IMR-90 (cell line): ENCODE data around the gene NPHP4. TPM values are rescaled to one million over a fixed set of nuclear protein-coding genes. Genes with fewer than 3 reads are reported as not detected.

Experiments
- ATAC-seq: fragments of 200-7000 bp; cut with Tn5 transposase; 2 replicates; pipeline ENCODE4 v1.9.1; 2020; ENCODE audit warnings: low read depth, mild to moderate bottlenecking, moderate library complexity
- BruUV-seq: library from RNA; stranded (reverse); fragments of 400-500 nt; replicated peaks from 2 replicates; lab custom pipeline; 2021; lab: Mats Ljungman, UMichigan
- CTCF ChIA-PET: fragments of 300-600 bp; formaldehyde crosslinking; extraction: SDS; loops from one replicate; lab custom pipeline; 2021; ENCODE audit warnings: antibody characterized with exemption; lab: Yijun Ruan, JAX
- POLR2A ChIA-PET: fragments of 300-600 bp; sonication (Branson Sonifier 250); formaldehyde crosslinking; loops from one replicate; lab custom pipeline; 2022; ENCODE audit warnings: antibody characterized with exemption; ENCODE audit not compliant: unreplicated experiment; lab: Charles Lee
- DNase-seq: peaks from one replicate; pipeline ENCODE4 v3.0.0; 2013
- H2AFZ ChIP-seq: replicated peaks from 2 replicates; pipeline ENCODE3; 2013; ENCODE audit warnings: low read length, mild to moderate bottlenecking; ENCODE audit not compliant: poor library complexity
- H2AK5ac ChIP-seq: 2 replicates; pipeline ENCODE4 v1.6.1; 2013; ENCODE audit warnings: low read depth, low read length, inconsistent platforms
- H2AK9ac ChIP-seq: replicated peaks from 2 replicates; pipeline ENCODE3; 2013; ENCODE audit warnings: mild to moderate bottlenecking, low read depth, low read length, moderate library complexity; ENCODE audit not compliant: poor library complexity
- H2BK120ac ChIP-seq: 2 replicates; pipeline ENCODE4 v1.6.1; 2013; ENCODE audit warnings: low read depth, low read length, inconsistent platforms
- H2BK15ac ChIP-seq: 3 replicates; pipeline ENCODE4 v1.6.1; 2013; ENCODE audit warnings: low read depth, low read length, inconsistent platforms
- H2BK20ac ChIP-seq: 2 replicates; pipeline ENCODE4 v1.6.1; 2013; ENCODE audit warnings: low read depth, mild to moderate bottlenecking, inconsistent platforms, low read length, moderate library complexity
- H2BK5ac ChIP-seq: 2 replicates; pipeline ENCODE4 v1.6.1; 2013; ENCODE audit warnings: mild to moderate bottlenecking, low read depth, low read length, inconsistent platforms; ENCODE audit not compliant: poor library complexity, severe bottlenecking
- H3K14ac ChIP-seq: replicated peaks from 2 replicates; pipeline ENCODE4 v1.6.1; 2013; ENCODE audit warnings: low read depth, low read length, inconsistent platforms
- H3K18ac ChIP-seq: 2 replicates; pipeline ENCODE4 v1.6.1; 2013; ENCODE audit warnings: low read depth, low read length, control low read depth
- H3K23ac ChIP-seq: 2 replicates; pipeline ENCODE4 v1.6.1; 2013; ENCODE audit warnings: low read depth, low read length, inconsistent platforms
- H3K27ac ChIP-seq: 2 replicates; pipeline ENCODE4 v1.5.1; 2013; ENCODE audit warnings: mild to moderate bottlenecking, control low read depth, low read length; ENCODE audit not compliant: insufficient read depth
- H3K27me3 ChIP-seq: 2 replicates; pipeline ENCODE4 v1.6.1; 2013; ENCODE audit warnings: low read length; ENCODE audit not compliant: control insufficient read depth, insufficient read depth
- H3K36me3 ChIP-seq: 2 replicates; pipeline ENCODE4 v1.6.1; 2013; ENCODE audit warnings: low read length, mixed read lengths; ENCODE audit not compliant: control insufficient read depth, insufficient read depth
- H3K4ac ChIP-seq: 2 replicates; pipeline ENCODE4 v1.6.1; 2013; ENCODE audit warnings: low read depth, low read length, inconsistent platforms
- H3K4me1 ChIP-seq: 2 replicates; pipeline ENCODE4 v1.6.1; 2013; ENCODE audit warnings: low read length, mixed read lengths; ENCODE audit not compliant: control insufficient read depth, insufficient read depth
- H3K4me2 ChIP-seq: 2 replicates; pipeline ENCODE4 v1.6.1; 2013; ENCODE audit warnings: low read depth, mild to moderate bottlenecking, control low read depth, low read length, moderate library complexity
- H3K4me3 ChIP-seq: 2 replicates; pipeline ENCODE4 v1.5.1; 2013; ENCODE audit warnings: low read depth, mild to moderate bottlenecking, control low read depth, low read length, moderate library complexity; ENCODE audit not compliant: insufficient read depth
- H3K56ac ChIP-seq: 2 replicates; pipeline ENCODE4 v1.6.1; 2013; ENCODE audit warnings: low read length, inconsistent platforms; ENCODE audit not compliant: insufficient read depth; ENCODE audit errors: extremely low read depth
- H3K79me1 ChIP-seq, 2 experiments: 2 replicates each; pipeline ENCODE4 v1.6.1; 2013; ENCODE audit warnings: low read length in 2 of 2, inconsistent platforms in 1 of 2, low read depth in 1 of 2
- H3K9ac ChIP-seq: 2 replicates; pipeline ENCODE4 v1.6.1; 2013; ENCODE audit warnings: low read depth, low read length, control low read depth
- H3K9me1 ChIP-seq: 2 replicates; pipeline ENCODE4 v1.6.1; 2013; ENCODE audit warnings: low read length, inconsistent platforms; ENCODE audit not compliant: insufficient read depth
- H3K9me3 ChIP-seq: 2 replicates; pipeline ENCODE4 v1.6.1; 2013; ENCODE audit warnings: low read length; ENCODE audit not compliant: control insufficient read depth, insufficient read depth
- H4K20me1 ChIP-seq: 2 replicates; pipeline ENCODE4 v1.6.1; 2013; ENCODE audit warnings: low read length, inconsistent platforms; ENCODE audit not compliant: insufficient read depth
- H4K5ac ChIP-seq: 2 replicates; pipeline ENCODE4 v1.6.1; 2013; ENCODE audit warnings: mild to moderate bottlenecking, low read depth, low read length, control low read depth
- H4K8ac ChIP-seq, 2 experiments: 2 replicates each; pipeline ENCODE4 v1.6.1; 2013; ENCODE audit warnings: low read depth in 2 of 2, low read length in 2 of 2, control low read depth in 1 of 2, inconsistent platforms in 1 of 2
- H4K91ac ChIP-seq: 2 replicates; pipeline ENCODE4 v1.6.1; 2013; ENCODE audit warnings: low read depth, low read length, inconsistent platforms; ENCODE audit not compliant: insufficient read depth
- BHLHE40 ChIP-seq: fragments of 150-350 bp; IDR thresholded peaks from 2 replicates; pipeline ENCODE4 v1.6.1; 2016; ENCODE audit warnings: mild to moderate bottlenecking, low read depth, low read length
- CEBPB ChIP-seq: IDR thresholded peaks from 2 replicates; pipeline ENCODE4 v1.6.1; 2012; ENCODE audit warnings: low read depth, low read length, improper control_type of control experiment
- CHD1 ChIP-seq: IDR thresholded peaks from 2 replicates; pipeline ENCODE4 v1.6.1; 2012; ENCODE audit warnings: low read depth, low read length, improper control_type of control experiment
- FOS ChIP-seq: fragments of 150-350 bp; IDR thresholded peaks from 2 replicates; pipeline ENCODE4 v1.6.1; 2016; ENCODE audit warnings: low read depth, low read length
- MAFK ChIP-seq: IDR thresholded peaks from 2 replicates; pipeline ENCODE4 v1.6.1; 2012; ENCODE audit warnings: low read depth, low read length, improper control_type of control experiment
- MAZ ChIP-seq: IDR thresholded peaks from 2 replicates; pipeline ENCODE4 v1.6.1; 2012; ENCODE audit warnings: low read depth, mild to moderate bottlenecking, low read length, improper control_type of control experiment, moderate library complexity, borderline replicate concordance
- MXI1 ChIP-seq: IDR thresholded peaks from 2 replicates; pipeline ENCODE4 v1.6.1; 2012; ENCODE audit warnings: low read depth, mild to moderate bottlenecking, low read length, moderate library complexity, borderline replicate concordance
- NFE2L2 ChIP-seq: fragments of 150-350 bp; IDR thresholded peaks from 2 replicates; pipeline ENCODE4 v1.6.1; 2016; ENCODE audit warnings: low read depth, mild to moderate bottlenecking, low read length
- POLR2A ChIP-seq: IDR thresholded peaks from 2 replicates; pipeline ENCODE4 v1.6.1; 2012; ENCODE audit warnings: mild to moderate bottlenecking, low read depth, low read length
- RAD21 ChIP-seq: IDR thresholded peaks from 2 replicates; pipeline ENCODE4 v1.6.1; 2012; ENCODE audit warnings: low read length, improper control_type of control experiment
- RCOR1 ChIP-seq: IDR thresholded peaks from 2 replicates; pipeline ENCODE4 v1.6.1; 2012; ENCODE audit warnings: mild to moderate bottlenecking, low read length, improper control_type of control experiment; ENCODE audit not compliant: insufficient replicate concordance
- RFX5 ChIP-seq: IDR thresholded peaks from 2 replicates; pipeline ENCODE4 v1.8.0; 2012; ENCODE audit warnings: low read depth, mild to moderate bottlenecking, low read length, moderate library complexity
- SMC3 ChIP-seq: fragments of 150-350 bp; IDR thresholded peaks from 2 replicates; pipeline ENCODE4 v1.6.1; 2016; ENCODE audit warnings: low read depth, mild to moderate bottlenecking, antibody characterized with exemption, low read length, moderate library complexity
- WGBS, 2 experiments: methylation state at CpG; one replicate each; pipeline versions ENCODE4 v1.1.5 to v1.1.7; 2013; ENCODE audit warnings: missing lambda C conversion rate in 2 of 2; ENCODE audit not compliant: insufficient read length in 1 of 2; ENCODE audit errors: extremely low coverage in 2 of 2; 5-methylcytosine and 5-hydroxymethylcytosine counted together
- dilution Hi-C: fragments of 300-500 bp; cut with HindIII; formaldehyde crosslinking; loops from one replicate; pipeline ENCODE4 v1.14.3; 2018; ENCODE audit warnings: low sequenced_read_pairs; ENCODE audit not compliant: unreplicated experiment
- in situ Hi-C: fragments of 300-500 bp; cut with MboI; formaldehyde crosslinking; loops from 3 replicates; pipeline ENCODE4 v1.14.3; 2019; ENCODE audit warnings: low sequenced_read_pairs, inconsistent platforms, mixed read lengths
- intact Hi-C: fragments of 100-400 bp; cut with micrococcal nuclease; formaldehyde crosslinking; loops from 2 replicates; pipeline ENCODE4 v1.10.0; 2022
- polyA plus RNA-seq, 3 experiments: library from polyadenylated mRNA; depleted of rRNA; stranded (reverse); fragments of >200 nt; gene quantifications; 2 replicates each; pipeline ENCODE4 v1.2.3, GENCODE V29; 2012; ENCODE audit warnings: low replicate concordance in 1 of 3
- total RNA-seq: library from RNA; depleted of rRNA; stranded (reverse); fragments of >200 nt; gene quantifications from 2 replicates; pipeline ENCODE4 v1.2.3, GENCODE V29; 2012
- TF ChIP-seq, protein P1 (sequence below): fragments of 150-350 bp; IDR thresholded peaks from 2 replicates; pipeline ENCODE4 v1.6.1; 2017; ENCODE audit warnings: mild to moderate bottlenecking, antibody characterized with exemption, low read length, low read depth
- TF ChIP-seq, protein P2 (sequence below): conservative IDR thresholded peaks from 2 replicates; pipeline ENCODE4 v1.5.1; 2012; ENCODE audit warnings: mild to moderate bottlenecking, low read depth, low read length, improper control_type of control experiment
- TF ChIP-seq, protein P3 (sequence below): fragments of 150-350 bp; IDR thresholded peaks from 2 replicates; pipeline ENCODE4 v1.6.1; 2016; ENCODE audit warnings: low read depth, mild to moderate bottlenecking, low read length, moderate library complexity, borderline replicate concordance

NPHP4 gene
- total and polyA plus RNA-seq, 2 of the 4 experiments (the other 2 are of a cell fraction): 2.0 to 5.5 TPM

DNA sequence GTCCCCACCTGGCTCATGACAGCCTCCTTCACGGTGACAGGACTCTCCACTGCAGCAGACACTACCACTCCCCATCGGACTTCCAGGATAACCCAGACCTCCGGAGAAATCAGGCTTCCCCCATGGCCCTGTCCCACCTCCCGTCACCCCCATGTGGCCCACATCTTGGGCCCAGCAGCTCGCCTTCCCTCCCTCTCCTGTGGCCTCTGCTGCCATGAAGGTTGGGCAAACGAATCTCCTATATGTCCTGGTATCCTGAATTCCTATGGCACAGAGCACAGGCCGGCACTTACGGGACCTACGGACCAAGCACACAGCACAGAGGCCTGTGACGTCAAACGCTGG is 82.0 kb downstream of the NPHP4 start:
- CTCF ChIA-PET: interaction anchor here (0.7 to 0.9 kb wide), 3 partner anchors 9 to 396 kb away, joined by 3 read pairs; no protein-coding TSS in a partner anchor
- Histone ChIP-seq H2BK5ac (no peak overlapping the region), H3K18ac (no peak overlapping the region), H3K4me3 (no peak overlapping the region), H3K4me1 (peaks cover 2% of the 10 kb centered on the region; the same call in 1 of the 2 replicates), H3K9ac (no peak overlapping the region), H3K79me1 (no peaks in the 10 kb centered on the region), H2BK15ac (no peak overlapping the region), H3K4ac (no peak overlapping the region), H3K36me3 (0 out of 2 replicates have a peak, but pooled peaks cover 2% of the 10 kb centered on the region), H4K91ac (no peak overlapping the region), H3K9me3 (no peaks in the 10 kb centered on the region), H2AK5ac (no peak overlapping the region), H3K14ac (no peak overlapping the region), H4K8ac (no peak overlapping the region), H3K27ac (no peak overlapping the region), H2BK120ac (no peak overlapping the region), H3K9me1 (no peaks in the 10 kb centered on the region), H3K27me3 (no peaks in the 10 kb centered on the region), H2BK20ac (no peak overlapping the region), H3K23ac (no peak overlapping the region), H2AFZ (no peak overlapping the region), H4K5ac (no peak overlapping the region), H3K56ac (no peak overlapping the region), H3K4me2 (no peak overlapping the region), H4K20me1 (no peaks in the 10 kb centered on the region), H2AK9ac (no peak overlapping the region)
- WGBS, 2 experiments: 88% methylated on average over 6 of the region's 11 CpGs; no CpG with 5 or more reads in 1 of the 2 experiments
- in situ Hi-C loops (loop anchor here (25.0 kb wide), 1 partner anchor 1998 kb away; the partner anchor contains the start of gene C1orf174), intact Hi-C loops (no loop called here), dilution Hi-C loops (no loop called here)
- DNase-seq (no peak), ATAC-seq (no peak)
- TF ChIP-seq MXI1 (no peak), RAD21 (no peak), RCOR1 (no peak), CEBPB (no peak), CHD1 (no peak), MAZ (no peak), NFE2L2 (no peak), POLR2A (no peak), MAFK (no peak), FOS (no peak), BHLHE40 (no peak), RFX5 (no peak), SMC3 (no peak)
- TF ChIP-seq, protein P1, sequence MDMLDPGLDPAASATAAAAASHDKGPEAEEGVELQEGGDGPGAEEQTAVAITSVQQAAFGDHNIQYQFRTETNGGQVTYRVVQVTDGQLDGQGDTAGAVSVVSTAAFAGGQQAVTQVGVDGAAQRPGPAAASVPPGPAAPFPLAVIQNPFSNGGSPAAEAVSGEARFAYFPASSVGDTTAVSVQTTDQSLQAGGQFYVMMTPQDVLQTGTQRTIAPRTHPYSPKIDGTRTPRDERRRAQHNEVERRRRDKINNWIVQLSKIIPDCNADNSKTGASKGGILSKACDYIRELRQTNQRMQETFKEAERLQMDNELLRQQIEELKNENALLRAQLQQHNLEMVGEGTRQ: no peak
- TF ChIP-seq, protein P2, sequence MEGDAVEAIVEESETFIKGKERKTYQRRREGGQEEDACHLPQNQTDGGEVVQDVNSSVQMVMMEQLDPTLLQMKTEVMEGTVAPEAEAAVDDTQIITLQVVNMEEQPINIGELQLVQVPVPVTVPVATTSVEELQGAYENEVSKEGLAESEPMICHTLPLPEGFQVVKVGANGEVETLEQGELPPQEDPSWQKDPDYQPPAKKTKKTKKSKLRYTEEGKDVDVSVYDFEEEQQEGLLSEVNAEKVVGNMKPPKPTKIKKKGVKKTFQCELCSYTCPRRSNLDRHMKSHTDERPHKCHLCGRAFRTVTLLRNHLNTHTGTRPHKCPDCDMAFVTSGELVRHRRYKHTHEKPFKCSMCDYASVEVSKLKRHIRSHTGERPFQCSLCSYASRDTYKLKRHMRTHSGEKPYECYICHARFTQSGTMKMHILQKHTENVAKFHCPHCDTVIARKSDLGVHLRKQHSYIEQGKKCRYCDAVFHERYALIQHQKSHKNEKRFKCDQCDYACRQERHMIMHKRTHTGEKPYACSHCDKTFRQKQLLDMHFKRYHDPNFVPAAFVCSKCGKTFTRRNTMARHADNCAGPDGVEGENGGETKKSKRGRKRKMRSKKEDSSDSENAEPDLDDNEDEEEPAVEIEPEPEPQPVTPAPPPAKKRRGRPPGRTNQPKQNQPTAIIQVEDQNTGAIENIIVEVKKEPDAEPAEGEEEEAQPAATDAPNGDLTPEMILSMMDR: no peak
- TF ChIP-seq, protein P3, sequence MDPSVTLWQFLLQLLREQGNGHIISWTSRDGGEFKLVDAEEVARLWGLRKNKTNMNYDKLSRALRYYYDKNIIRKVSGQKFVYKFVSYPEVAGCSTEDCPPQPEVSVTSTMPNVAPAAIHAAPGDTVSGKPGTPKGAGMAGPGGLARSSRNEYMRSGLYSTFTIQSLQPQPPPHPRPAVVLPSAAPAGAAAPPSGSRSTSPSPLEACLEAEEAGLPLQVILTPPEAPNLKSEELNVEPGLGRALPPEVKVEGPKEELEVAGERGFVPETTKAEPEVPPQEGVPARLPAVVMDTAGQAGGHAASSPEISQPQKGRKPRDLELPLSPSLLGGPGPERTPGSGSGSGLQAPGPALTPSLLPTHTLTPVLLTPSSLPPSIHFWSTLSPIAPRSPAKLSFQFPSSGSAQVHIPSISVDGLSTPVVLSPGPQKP: no peak
- POLR2A ChIA-PET: no interaction called here
- BruUV-seq: no TSS peak
